Measurements from ENCODE around the gene DNAJC27.

The DNAJC27 gene

GRCh38 chr2:24970483-24971285, 1.1 kb downstream of the DNAJC27 start:
- DNase-seq (ENCODE audit: low read depth) = no peak

GRCh38 chr2:24969784-24970183, 2.0 kb downstream of the DNAJC27 start:
- DNase-seq (ENCODE audit: low read depth) = no peak

DNA sequence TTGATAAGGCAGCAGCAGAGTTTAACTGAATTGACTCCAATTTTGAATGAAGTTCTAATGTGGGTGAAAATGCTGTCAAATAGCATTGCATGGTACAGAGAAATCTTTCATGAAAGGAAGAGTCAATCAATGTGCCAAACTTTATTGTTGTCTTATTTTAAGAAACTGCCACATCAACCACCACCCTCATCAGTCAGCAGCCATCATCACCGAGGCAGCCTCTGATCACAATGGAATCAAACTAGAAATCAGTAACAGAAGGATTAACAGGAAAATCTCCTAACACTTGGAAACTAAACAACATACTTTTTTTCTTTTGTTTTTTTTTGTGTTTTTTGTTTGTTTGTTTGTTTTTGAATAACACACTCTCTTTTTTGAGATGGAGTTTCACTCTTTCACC, 9.9 kb downstream of the DNAJC27 start:
- DNase-seq (ENCODE audit: low read depth) = no peak

GRCh38 chr2:24959761-24960160, 12.0 kb downstream of the DNAJC27 start:
- no peak for DNase-seq (ENCODE audit: low read depth)

GRCh38 chr2:24958411-24958935, 13.3 kb downstream of the DNAJC27 start:
- DNase-seq (ENCODE audit: low read depth) = no peak

- DNase-seq (ENCODE audit: low read depth) = no peak
Observed at GRCh38 chr2:24957976-24958375, 13.8 kb downstream of the DNAJC27 start.

DNA sequence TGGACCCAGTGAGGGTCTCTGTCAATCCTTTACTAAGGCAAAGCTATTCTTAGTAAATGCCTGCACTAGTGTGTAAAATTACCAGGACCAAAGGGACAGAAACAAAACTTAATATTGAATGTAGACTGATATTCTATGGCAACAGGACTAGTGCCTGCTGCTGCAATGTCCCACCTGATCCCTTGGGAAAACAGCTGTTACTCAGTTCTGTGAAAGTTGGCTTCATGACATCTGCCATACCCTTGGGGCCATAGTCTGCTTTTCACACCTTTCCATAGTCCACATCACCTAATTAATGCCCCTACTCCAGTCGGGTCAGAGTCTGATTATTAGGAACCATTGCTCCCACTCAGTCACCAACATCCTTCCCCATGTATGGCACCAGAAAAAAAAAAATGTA, 14.5 kb downstream of the DNAJC27 start:
- no peak for DNase-seq (ENCODE audit: low read depth)

- DNase-seq (ENCODE audit: low read depth) = no peak
Observed at GRCh38 chr2:24955921-24956320, 15.8 kb downstream of the DNAJC27 start.

DNA sequence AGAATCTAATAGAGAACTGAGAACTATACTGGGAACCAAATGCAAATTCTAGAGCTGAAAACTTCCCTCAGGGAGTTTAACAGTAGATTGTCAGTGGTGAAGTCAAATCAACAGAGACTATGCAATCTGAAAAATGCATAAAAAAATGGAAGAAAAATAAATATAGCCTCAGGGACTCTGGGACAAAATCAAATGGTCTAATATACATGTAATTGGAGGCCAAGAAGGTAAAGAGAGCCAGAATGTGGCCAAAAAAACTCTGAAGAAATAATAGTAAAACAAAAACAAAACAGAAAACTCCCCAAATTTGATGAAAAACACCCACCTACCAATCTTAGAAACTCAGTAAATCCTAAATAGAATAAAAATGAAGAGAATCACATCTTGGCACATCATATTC, 16.5 kb downstream of the DNAJC27 start:
- no peak for DNase-seq (ENCODE audit: low read depth)

GRCh38 chr2:24950102-24950501, 21.7 kb downstream of the DNAJC27 start:
- DNase-seq (ENCODE audit: low read depth) = no peak

GRCh38 chr2:24948506-24948905, 23.2 kb downstream of the DNAJC27 start:
- DNase-seq (ENCODE audit: low read depth) = no peak

- no peak for DNase-seq (ENCODE audit: low read depth)
Observed at GRCh38 chr2:24947561-24948157, 24.1 kb downstream of the DNAJC27 start.

- no peak for DNase-seq (ENCODE audit: low read depth)
Observed at GRCh38 chr2:24945907-24946306, 25.8 kb downstream of the DNAJC27 start.

DNA sequence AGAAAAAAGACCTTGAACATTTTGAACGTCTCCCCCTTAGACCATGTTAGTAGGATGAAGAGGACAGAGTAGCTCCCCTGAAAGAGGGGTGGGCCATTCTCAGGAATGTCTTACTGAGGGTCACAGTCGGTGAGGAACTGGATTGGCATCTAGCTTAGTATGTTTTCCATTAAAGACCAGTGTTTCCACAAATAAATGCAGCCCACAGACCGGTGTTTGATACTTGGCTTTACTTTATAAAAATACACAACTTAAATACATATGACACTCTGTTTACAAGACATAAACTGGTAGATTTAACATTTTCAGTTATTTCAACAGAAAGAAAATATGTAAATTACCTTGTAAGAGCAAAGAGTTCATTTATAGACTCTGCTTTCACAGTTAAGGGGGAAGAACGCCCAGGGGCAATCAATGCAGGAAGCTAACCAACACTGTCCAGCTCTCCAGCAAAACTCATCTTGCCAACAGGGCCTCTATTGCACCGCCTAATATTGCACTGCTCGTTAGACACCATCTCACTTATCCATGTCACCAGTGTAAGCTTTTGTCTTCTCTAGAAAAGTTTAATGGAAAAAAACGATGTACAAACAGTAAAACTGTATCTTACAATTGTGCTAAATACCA, 28.2 kb downstream of the DNAJC27 start:
- DNase-seq (ENCODE audit: low read depth) = no peak

GRCh38 chr2:24939353-24939752, 32.4 kb downstream of the DNAJC27 start:
- no peak for DNase-seq (ENCODE audit: low read depth)

DNA sequence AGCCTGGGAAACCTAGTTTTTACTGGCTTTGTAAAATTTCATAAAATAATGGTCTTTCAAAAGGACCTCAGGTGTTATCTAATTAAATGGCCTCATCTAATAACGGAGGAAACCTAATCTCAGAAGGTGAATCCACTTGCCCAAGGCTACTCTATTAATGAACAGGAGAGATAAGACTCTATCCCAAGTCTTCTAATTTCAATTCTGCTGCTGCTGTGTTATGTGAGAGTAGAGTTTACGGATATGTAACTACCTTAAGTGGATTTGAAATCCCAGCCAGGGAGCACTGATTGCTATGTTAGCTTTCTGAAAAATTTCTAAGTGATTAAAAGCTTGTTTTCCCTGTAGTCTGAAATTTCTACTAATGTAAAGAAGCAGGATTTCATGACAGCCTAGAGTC, 34.5 kb downstream of the DNAJC27 start:
- DNase-seq (ENCODE audit: low read depth) = no peak

- DNase-seq (ENCODE audit: low read depth) = no peak
Observed at GRCh38 chr2:24935145-24935544, 36.6 kb downstream of the DNAJC27 start.

GRCh38 chr2:24932715-24933114, 39.0 kb downstream of the DNAJC27 start:
- DNase-seq (ENCODE audit: low read depth) = no peak

GRCh38 chr2:24930768-24931167, 41.0 kb downstream of the DNAJC27 start:
- DNase-seq (ENCODE audit: low read depth) = no peak

GRCh38 chr2:24929230-24929629, 42.5 kb downstream of the DNAJC27 start:
- no peak for DNase-seq (ENCODE audit: low read depth)

GRCh38 chr2:24928036-24928435, 43.7 kb downstream of the DNAJC27 start:
- DNase-seq (ENCODE audit: low read depth) = no peak

DNA sequence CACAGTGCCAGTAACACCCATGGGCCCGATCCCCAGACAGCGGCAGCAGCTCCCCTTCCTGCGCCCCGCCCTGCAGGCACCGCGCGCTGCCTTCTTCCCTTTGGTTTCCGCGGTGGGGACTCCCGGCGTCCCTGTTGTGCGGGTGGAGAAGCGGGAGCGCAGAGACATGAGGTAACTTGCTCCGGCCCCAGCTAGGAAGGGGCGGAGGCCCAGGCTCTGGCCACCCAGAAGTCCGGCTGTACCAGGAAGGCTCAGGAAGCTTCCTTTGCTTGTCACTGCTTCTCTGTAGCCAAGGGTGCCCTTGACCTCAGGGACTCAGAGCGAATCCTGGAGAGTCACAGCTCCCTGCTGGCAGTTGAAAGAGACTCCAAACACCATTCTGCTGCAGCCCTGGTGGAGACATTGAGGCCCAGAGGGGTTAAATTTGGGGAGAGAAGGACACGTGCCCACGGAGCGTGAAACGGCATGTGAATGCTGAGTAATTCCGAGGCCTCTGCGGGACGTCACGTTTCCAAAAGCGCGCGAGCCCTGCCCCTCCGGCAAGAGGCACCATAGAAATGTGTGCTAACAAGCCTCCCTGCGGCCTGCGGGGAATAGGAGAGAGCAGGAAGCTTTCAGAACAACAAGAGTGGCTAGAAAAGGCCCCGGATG, 45.0 kb downstream of the DNAJC27 start:
- no peak for DNase-seq (ENCODE audit: low read depth)

DNA sequence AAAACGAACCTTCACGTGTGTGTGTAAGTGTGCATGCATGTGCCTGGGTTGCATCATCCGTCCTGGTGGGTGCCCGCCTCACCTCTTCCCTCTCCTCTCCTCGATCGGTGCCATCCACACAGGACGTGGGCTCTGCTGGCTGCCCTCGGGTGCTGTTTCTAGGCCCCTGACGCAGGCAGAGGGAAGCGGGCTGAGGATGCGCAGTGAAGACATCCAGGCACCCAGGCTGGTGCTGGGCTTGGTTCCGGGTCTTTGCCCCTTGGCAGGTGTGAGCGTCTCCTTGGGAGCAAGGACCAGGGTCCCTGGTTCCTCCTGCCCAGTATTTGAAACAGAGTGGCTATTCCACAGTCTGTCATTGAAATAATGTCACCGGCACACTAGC, 45.5 kb downstream of the DNAJC27 start:
- DNase-seq (ENCODE audit: low read depth) = no peak
